NCI-H1417 treated with DMSO at 0.1 percent for 48 hours (cell line): Measurements from ENCODE around the gene ASMTL.
"Not testable (repeated sequence)": the region's sequence is repeated elsewhere in the genome, so short reads cannot be mapped to it uniquely, and the experiment has no call there.

Experiments used
- DNase-seq: peaks from one replicate; lab custom pipeline; 2025; lab: John Stamatoyannopoulos, UW

ASMTL gene, protein sequence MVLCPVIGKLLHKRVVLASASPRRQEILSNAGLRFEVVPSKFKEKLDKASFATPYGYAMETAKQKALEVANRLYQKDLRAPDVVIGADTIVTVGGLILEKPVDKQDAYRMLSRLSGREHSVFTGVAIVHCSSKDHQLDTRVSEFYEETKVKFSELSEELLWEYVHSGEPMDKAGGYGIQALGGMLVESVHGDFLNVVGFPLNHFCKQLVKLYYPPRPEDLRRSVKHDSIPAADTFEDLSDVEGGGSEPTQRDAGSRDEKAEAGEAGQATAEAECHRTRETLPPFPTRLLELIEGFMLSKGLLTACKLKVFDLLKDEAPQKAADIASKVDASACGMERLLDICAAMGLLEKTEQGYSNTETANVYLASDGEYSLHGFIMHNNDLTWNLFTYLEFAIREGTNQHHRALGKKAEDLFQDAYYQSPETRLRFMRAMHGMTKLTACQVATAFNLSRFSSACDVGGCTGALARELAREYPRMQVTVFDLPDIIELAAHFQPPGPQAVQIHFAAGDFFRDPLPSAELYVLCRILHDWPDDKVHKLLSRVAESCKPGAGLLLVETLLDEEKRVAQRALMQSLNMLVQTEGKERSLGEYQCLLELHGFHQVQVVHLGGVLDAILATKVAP

DNA sequence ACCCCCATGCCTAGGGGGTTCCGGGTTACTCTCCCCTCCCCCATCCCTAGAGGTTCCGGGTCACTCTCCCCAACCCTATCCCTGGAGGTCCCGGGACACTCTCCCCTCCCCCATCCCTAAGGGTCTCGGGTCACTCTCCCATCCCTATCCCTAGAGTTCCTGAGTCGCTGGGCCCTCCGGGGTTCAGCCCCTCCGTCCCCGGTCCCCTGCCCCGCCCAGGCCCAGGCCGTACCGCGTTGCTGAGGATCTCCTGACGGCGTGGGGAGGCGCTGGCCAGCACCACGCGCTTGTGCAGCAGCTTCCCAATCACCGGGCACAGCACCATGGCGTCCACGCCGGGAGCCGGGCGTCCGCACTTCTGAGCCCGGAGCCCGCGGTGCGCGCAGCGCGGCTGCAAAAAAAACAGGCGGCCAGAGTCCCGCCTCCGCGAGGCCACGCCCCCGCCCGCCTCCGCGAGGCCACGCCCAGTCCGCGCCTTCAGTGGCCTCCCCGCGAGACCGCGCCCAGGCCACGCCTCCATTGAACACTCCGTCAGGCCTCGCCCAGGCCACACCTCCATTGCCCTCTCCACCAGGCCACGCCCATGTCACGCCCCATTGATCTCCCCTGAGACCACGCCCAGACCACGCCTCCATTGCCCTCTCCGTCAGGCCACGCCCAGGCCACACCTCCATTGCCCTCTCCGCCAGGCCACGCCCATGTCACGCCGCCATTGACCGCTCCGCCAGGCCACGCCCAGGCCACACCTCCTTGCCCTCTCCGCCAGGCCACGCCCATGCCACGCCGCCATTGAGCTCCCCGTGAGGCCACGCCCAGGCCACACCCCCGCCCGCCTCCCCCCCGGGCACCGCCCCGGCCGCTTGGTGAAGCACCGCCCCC lies at the start of gene ASMTL:
Gene ASMTL, minus strand, starts transcription at position 394 of the 879 bp plus-strand sequence. Its CDS starts 69 bp downstream, at position 325.
- DNase-seq, result no peak

DNA sequence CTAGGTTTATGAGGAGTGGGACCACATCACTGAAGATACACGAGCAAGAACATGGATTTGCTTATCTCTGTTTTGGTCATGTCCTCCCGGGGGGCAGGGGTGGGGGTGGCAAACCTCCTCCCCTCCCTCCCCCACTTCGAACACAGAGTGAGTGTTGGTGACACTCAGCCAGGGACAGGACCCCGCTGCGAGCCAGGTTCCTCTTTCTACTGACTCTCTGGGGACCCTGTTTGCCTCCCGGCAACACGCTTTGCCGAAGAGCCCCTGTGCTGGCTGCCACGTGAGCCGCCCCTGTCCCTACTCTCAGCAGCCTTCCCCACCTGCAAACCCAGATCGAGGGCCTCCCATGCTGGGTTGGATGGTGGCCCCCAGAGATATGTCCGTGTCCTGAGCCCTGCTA lies 49.5 kb upstream of the ASMTL start:
- DNase-seq, result no peak

DNA sequence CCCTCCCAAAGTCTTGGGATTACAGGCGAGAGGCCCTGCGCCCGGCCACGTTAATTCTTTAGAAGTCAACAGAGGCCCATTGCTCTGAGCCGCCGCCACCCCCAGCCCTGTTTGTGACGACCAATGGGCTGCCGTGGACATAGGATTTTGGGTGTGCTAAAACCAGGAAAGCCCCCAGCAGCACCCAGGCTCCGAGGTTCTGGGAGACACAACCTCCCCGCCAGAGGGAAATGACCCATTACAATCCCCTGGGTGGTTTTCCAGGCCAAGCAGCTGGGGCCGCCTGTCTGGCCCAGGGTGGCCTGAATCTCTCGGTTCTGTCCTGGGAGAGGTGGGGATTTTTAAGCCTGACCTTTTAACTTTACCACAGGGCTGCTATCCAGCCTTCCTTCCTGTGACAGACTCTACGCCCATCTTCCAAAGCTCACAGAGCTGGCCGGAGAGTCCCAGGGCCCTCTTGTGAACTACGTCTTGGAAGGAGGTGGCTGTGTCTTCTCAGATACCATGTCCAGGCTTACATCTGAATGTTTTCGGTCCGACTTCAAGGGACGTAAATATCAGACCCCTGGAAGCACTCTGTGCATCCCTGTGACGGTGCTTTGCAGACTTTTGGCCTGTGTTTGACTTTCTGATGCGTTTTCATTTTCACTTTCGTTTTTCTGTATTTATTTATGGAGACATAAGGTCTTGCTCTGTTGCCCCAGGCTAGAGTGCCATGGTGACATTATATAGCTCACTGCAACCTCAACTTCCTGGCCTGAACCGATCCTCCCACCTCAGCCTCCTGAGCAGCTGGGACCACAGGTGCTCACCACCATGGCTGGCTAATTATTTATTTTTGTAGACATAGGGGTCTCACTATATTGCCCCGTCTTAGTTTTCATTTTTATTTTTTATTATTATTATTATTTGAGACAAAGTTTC lies 48.3 kb upstream of the ASMTL start:
- DNase-seq, result no peak

DNA sequence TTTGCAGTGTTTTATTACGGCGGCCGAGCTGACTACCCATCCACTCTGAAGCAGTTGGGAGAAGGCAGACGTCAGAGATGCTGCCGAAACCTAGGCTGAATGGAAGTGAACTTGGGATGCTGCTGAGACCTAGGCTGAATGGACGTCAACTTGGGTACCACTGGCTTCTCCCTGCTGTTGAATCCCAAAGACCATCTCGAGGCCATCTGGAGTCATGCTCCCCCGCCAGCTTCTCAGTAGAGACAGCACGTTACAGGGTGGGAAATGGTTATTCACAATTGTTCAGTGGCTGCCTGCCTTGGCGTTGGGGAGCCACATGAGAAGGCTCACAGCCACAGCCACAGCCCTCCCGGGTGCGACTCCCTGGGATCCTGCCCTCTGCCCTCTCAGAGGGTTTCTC lies 43.4 kb upstream of the ASMTL start:
- DNase-seq, result no peak

DNA sequence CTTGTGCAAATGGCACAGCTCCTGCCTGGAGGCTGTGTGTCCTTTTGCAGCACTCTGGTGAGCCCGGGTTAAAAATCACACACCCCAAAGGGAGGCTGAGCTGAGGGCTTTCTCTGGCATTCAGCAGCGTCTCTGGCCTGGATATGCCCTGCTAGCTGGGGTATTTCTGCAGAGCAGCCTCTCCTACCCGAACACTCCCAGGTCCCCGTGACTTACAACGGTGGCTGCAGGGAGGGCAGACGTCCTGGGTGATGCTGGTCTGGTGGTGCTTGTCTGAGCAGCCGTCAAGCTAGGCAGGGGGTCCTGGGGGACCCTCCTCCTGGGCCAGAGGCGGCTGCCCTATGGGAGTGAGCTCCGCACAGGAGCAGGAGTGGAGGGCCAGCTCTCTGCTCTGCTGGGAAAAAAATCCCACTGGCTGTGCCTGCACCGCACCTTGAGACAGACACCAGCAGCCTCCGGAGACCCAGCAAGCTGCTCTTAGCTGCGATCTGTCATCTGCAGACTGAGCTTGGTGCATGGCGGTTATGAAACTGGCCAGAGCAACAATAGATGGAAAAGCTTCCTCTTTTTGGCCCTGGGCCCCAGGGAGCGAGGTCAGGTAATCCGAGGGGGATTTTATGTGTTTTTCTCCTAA lies 41.3 kb upstream of the ASMTL start:
- no peak for DNase-seq

DNA sequence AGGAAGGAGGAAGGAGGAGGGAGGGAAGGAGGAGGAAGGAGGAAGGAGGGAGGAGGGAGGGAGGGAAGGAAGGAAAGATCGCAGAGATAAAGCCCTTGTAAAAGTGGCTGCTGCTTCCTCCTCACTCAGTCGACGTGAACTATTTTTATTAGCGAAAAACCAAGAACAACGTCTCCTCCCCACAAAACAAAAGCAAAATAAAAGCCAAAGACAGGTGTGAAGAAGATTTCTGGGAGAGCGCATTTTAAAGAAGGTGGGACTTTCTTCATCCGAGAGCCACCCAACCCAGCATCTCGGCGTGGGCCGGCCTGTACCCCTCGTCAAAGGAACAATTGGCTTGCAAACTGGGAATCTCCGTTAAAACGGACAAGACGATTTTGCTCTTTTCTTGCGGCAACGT lies 40.7 kb upstream of the ASMTL start:
- no peak for DNase-seq

DNA sequence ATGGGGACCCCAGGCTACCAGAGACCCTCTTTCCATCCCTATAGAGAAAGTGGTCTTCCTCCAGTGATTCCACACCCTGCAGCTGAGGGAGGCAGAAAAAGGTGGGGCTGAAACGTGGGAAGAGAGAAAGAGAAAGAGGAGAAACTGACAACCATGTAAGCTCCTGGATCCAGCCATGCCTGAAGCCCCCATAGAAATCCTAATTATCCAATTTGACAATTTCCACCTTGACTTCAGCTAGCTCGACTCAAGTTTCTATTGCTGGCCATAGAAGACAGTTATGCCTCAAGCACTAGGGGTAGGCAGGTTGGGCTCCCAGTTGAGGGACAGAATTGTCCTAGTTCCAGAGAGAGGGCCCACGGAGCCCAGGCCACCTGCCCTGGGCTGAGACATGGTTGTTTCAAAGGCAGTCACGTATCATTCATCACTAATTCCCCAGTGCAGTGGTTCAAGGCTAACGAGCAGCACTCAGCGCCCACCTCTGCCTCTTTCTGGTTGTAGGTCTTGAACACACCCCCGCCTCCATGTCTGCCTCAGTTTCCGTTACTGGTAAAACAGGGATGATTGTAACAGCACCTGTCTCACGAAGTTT lies 39.8 kb upstream of the ASMTL start:
- DNase-seq, result no peak

DNA sequence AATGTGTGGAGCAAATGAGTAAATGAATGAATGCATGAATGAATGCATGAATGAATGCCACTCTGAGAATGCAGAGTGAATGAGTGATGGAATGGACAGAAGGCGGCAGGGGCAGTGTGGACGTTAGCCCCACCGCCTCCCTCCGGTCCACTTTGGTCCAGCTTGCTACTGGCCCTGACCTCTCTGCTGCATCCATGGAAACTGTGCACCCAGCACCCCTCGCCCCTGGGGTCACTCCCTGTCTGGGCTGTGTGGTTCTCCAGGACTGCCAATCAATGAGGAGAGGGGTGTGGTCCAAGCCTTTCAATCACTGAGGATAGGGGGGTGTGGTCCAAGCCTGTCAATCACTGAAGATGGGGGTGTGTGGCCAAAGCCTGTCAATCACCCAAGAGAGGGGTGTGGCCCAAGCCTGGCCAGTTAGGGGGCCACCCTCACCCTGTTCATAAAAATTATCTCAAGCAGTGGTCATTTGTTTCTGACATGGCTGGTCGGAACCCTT lies 39.2 kb upstream of the ASMTL start:
- no peak for DNase-seq

DNA sequence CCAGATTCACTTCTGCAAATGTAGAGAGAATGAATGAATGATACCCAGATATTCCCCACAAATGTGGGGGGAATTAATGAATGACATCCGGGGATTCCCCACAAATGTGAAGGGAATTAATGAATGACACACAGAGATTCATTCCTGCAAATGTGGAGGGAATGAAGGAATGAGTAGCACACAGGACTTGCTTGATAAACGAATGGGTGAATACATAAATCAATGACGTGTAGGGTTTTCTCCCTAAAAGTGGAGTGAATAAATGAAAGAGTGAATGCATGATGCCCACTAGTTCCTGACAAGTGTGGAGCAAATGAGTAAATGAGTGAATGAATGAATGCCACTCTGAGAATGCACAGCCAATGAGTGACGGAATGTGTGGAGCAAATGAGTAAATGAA lies 38.5 kb upstream of the ASMTL start:
- not testable (repeated sequence) for DNase-seq

DNA sequence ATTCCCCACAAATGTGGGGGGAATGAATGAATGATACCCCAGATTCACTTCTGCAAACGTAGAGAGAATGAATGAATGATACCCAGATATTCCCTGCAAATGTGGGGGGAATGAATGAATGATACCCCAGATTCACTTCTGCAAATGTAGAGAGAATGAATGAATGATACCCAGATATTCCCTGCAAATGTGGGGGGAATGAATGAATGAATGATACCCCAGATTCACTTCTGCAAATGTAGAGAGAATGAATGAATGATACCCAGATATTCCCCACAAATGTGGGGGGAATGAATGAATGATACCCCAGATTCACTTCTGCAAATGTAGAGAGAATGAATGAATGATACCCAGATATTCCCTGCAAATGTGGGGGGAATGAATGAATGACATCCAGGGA lies 38.0 kb upstream of the ASMTL start:
- not testable (repeated sequence) for DNase-seq

DNA sequence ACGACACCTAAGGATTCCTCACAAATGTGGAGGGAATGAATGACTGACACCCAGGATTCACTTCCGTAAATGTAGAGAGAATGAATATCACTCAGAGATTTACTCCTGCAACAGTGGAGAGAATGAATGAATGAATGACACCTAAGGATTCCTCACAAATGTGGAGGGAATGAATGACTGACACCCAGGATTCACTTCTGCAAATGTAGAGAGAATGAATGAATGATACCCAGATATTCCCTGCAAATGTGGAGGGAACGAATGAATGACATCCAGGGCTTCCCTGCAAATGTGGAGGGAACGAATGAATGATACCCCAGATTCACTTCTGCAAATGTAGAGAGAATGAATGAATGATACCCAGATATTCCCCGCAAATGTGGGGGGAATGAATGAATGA lies 36.6 kb upstream of the ASMTL start:
- DNase-seq, result not testable (repeated sequence)

DNA sequence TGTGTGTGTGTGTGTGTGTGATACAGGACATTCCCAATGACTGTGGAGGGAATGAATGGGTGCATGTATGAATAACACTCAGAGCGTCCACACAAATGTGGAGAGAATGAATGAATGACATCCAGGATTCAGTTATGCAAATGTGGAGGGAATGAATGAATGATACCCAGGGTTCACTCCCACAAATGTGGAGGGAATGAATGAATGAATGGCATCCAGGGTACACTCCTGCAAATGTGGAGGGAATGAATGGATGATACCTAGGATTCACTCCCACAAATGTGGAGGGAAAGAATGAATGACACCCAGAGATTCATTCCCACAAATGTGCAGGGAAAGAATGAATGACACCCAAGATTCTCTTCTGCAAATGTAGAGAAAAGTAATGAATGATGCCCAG lies 36.0 kb upstream of the ASMTL start:
- no peak for DNase-seq

DNA sequence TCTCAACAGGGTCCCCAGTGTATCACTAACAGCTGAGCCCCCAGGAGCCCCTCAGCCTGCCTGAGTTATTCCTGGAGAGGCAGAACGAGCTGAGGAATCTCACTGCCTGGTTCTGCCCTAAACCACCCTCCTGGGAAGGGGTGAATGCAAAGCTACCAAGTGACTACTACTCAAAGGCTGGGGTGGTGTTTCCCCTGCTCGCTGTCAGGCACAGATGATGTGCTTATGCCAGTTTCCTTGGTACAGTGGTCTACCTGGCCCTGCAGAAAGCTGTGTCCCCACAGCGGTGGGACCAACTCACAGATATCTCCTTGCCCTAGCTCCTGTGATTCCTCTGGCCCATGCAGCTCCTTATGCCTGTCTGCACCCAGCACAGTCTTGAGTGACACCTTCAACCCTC lies 35.4 kb upstream of the ASMTL start:
- DNase-seq, result no peak

DNA sequence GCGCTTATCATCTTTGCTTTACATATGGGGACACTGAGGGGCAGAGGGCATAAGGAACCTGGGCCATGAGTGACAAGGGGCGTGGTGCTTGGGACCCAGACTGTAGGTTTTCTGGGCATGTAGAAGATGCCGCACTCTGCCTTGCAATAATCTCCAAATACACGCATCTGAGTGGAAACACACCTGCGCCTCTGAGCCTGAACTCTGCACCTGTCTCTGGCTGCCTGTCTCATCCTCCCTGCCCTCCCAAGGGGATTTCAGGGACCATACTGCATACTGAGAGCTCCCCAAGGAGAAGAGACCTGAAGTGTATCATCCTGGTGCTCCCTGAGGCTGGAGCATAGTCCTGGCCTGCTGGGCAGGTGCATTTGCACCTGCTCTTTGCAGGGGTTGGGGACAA lies 34.7 kb upstream of the ASMTL start:
- DNase-seq, result no peak

DNA sequence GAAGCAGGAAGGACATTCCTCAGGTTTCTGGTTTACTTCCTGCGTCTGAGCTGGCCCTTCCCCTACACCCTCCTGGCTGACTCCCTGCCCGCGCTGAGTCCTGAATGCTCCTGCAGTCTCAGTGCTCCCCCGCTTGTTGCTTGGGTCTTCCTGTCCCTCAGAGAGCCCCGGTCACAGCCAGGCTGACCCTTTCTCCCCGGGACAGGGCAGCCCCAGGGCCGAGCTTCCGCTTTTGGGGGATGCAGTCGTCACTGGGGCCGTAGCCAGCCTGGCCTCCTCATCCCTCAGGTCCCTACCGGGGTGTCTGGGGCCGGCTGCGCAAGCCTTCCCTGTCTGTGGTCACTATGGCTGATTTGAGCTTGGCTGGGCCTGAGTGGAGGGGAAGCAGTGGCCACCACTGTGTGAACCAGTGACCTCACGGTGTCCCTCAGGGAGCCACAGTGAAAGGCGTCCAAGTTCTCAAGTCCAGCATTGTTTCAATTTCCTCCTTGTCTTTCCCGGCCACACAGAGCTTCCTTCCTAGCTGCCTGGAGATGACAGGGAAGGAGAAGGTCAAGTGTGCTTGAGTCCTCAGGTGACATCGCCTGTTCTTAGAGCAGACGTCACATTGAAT lies 34.1 kb upstream of the ASMTL start:
- DNase-seq, result no peak

DNA sequence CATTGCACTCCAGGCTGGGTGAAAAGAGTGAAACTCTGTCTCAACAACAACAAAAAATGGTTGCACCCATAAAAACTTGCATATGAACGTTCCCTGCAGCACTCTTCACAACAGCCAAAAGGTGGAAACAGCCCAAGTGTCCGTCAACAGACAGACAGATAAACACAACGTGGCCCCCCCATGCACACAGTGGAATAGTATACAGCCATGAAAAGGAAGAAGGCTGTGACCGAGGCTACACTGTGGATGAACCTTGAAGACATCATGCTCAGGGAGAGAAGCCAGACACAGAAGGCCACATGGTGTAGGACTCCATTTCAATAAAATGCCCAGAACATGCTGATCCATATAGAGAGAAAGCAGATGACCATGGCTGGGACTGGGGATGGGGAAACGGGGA lies 33.5 kb upstream of the ASMTL start:
- DNase-seq, result no peak

DNA sequence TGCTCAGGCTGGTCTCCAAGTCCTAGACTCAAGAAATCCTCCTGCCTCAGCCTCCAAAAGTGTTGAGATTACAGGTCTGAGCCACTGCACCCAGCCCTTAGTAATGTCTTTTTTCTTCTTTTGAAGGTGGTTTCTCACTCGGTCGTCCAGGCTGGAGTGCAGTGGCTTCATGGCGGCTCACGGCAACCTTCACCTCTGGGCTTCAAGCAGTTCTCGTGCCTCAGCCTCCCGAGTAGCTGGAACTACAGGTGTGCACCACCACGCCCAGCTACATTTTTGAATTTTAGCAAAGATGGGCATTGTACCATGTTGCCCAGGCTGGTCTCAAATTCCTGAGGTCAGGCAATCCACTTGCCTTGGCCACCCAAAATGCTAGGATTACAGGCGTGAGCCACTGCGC lies 32.3 kb upstream of the ASMTL start:
- DNase-seq, result no peak

DNA sequence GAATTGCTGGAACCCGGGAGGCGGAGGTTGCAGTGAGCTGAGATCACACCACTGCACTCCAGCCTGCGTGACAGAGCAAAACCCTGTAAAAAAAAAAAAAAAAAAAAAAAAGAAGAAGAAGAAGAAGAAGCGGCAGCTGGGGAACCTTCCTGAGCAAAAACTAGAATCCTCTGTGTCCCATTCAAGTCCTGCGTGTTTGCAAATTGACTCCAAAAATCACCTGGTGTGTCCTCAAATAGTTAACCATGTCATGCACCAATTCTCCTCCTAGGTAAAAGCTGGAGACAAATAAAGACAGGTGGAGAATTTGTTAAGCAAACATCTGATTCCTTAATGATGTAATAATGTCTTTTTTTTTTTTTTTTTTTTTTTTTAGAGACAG lies 31.9 kb upstream of the ASMTL start:
- no peak for DNase-seq

DNA sequence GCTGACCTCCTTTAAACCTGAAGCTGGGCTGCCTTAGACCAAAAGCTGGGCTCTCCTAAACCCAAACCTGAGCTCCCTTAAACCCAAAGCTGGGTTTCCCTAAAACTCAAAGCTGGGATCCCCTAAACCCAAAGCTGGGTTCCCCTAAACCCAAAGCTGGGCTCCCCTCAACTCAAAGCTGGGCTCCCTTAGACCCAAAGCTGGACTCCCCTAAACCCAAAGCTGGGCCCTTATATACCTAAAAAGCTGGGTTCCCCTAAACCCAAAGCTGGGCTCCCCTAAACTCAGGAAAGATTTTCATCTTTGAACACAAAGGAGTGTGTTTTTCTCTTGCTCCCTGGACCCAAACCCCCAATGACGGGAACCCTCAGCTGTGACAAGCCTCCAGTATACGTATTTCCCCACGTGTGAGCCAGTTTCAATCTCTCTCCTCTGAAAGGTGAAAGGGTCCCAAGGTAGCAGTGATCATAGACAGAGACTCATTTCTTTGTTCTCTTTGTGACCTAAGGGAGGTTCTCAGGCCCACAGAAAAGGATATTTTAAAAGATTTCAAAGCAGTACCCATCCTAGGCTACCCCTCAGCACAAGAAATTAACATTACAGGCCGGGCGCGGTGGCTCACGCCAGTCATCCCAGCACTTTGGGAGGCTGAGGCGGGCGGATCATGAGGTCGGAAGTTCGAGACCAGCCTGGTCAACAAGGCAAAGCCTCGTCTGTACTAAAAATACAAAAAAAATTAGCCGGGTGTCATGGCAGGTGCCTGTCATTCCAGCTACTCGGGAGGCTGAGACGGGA lies 31.3 kb upstream of the ASMTL start:
- no peak for DNase-seq
